ENCODE measurements around the gene IBTK.

The IBTK gene

DNA sequence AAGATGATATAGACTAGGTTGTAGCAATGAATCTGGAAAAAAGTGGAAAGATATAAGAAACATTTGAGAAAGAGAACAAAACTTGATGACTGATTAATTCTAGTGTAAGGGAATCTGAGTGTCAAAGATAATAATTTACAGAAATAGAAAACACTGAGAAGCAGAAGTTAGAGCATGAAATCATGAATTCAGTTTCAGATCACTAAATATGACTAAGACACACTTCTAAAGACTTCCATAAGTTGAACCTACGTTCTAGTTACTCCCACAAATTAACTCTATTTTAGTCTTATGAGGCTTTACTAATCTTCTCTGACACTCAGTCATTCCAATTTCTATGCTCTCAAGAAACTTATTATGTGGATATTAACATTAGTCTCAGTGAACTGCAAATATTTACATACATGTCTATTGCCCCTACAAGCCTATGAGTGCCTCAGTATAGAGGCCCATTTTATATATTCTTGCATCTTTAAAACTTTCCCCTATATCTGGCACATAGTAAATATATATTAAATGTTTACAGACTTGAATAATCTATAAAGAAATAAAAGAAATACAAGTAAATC, 30.4 kb downstream of the IBTK start:
- Histone ChIP-seq H3K36me3 (peaks cover 41 to 66% (median 64%) of the 10 kb centered on the region in 3 donors), H3K4me3 (no peak overlapping the region), H3K27me3 (no peaks in the 10 kb centered on the region), H3K4me1 (no peaks in the 10 kb centered on the region), H3K27ac (no peak overlapping the region), H3K9me3 (no peaks in the 10 kb centered on the region)
- TF ChIP-seq, protein P1, sequence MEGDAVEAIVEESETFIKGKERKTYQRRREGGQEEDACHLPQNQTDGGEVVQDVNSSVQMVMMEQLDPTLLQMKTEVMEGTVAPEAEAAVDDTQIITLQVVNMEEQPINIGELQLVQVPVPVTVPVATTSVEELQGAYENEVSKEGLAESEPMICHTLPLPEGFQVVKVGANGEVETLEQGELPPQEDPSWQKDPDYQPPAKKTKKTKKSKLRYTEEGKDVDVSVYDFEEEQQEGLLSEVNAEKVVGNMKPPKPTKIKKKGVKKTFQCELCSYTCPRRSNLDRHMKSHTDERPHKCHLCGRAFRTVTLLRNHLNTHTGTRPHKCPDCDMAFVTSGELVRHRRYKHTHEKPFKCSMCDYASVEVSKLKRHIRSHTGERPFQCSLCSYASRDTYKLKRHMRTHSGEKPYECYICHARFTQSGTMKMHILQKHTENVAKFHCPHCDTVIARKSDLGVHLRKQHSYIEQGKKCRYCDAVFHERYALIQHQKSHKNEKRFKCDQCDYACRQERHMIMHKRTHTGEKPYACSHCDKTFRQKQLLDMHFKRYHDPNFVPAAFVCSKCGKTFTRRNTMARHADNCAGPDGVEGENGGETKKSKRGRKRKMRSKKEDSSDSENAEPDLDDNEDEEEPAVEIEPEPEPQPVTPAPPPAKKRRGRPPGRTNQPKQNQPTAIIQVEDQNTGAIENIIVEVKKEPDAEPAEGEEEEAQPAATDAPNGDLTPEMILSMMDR (IDR thresholded peaks at IDR 0.05): no peak
- DNase-seq: no peak
- intact Hi-C loops (cut with DNase I; ENCODE audit: low total_unique reads): no loop called here

DNA sequence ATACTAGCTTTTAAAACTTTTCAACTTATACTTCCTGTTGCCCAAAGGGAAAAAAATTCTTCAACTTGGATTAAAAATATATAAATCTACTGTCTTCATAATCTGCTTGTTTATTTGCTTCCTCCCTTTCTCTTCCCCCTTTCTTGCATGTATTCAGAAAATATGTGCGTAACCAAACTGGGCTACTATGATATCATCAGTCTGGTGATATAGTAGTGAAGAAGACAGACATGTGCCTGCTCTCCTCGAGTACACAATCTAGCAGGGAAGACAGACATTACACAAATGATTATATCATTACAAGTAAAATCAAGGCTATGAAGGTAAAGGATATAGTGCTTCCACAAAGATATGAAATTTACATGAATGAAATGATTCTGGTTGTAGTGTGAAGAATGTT, 31.0 kb downstream of the IBTK start:
- Histone ChIP-seq H3K36me3 (peaks cover 41 to 64% (median 60%) of the 10 kb centered on the region in 3 donors), H3K4me3 (no peak overlapping the region), H3K9me3 (no peaks in the 10 kb centered on the region), H3K27ac (no peak overlapping the region), H3K4me1 (no peaks in the 10 kb centered on the region), H3K27me3 (no peaks in the 10 kb centered on the region)
- no peak for DNase-seq
- intact Hi-C loops (cut with DNase I; ENCODE audit: low total_unique reads): no loop called here
- TF ChIP-seq, protein P1 (IDR thresholded peaks at IDR 0.05): no peak

DNA sequence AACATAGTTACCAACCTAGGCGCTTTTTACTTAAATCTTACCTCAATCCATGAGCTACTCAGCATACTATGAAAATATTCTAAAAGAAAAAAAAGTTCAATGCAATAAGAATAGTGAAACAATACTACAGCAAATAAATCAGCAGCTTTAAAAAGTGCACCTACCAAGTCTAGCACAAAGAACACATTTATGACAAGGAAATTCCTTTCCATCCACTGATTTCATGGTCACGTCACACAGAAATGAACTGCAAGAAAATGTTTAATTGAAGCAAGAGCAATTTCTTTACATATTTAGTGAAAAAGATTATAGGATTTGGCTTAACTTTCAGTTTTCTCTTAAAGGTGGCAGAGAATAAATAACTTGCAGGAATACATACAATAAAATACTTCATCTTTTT, 36.2 kb downstream of the IBTK start:
- TF ChIP-seq, protein P1 (IDR thresholded peaks at IDR 0.05): no peak
- peaks cover 0 to 6% (median 0%) of the 10 kb centered on the region in 4 donors for H3K4me1 ChIP-seq
- H3K27ac ChIP-seq: no peak overlapping the region
- no peaks in the 10 kb centered on the region for H3K27me3 ChIP-seq
- no peak overlapping the region for H3K4me3 ChIP-seq
- intact Hi-C loops (cut with DNase I; ENCODE audit: low total_unique reads): no loop called here
- DNase-seq: no peak
- H3K9me3 ChIP-seq: no peaks in the 10 kb centered on the region
- H3K36me3 ChIP-seq: peaks cover 28 to 55% (median 47%) of the 10 kb centered on the region in 3 donors

DNA sequence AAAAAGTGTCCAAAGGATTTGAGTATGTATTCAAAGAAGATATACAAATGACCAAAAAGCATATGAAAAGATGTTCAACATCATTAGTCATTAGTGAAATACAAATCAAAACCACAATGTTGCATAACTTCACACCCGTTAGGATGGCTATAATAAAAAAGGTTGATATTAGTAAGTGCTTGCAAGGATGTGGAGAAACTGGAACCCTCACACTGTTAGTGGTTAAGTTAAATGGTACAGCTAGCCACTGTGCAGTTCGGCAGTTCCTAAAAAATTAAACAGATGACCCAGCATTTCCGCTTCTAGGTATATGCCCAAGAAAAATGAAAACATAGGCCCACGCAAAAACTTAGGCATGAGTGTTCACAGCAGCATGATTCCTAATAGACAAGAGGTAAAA, 38.6 kb downstream of the IBTK start:
- no peaks in the 10 kb centered on the region for H3K27me3 ChIP-seq
- H3K36me3 ChIP-seq: peaks cover 17 to 33% (median 30%) of the 10 kb centered on the region in 3 donors
- H3K4me1 ChIP-seq: peaks cover 0 to 20% (median 0%) of the 10 kb centered on the region in 4 donors
- TF ChIP-seq, protein P1 (IDR thresholded peaks at IDR 0.05): no peak
- H3K9me3 ChIP-seq: no peaks in the 10 kb centered on the region
- no peak overlapping the region for H3K27ac ChIP-seq
- no peak for DNase-seq
- no peak overlapping the region for H3K4me3 ChIP-seq
- intact Hi-C loops (cut with DNase I; ENCODE audit: low total_unique reads): no loop called here

DNA sequence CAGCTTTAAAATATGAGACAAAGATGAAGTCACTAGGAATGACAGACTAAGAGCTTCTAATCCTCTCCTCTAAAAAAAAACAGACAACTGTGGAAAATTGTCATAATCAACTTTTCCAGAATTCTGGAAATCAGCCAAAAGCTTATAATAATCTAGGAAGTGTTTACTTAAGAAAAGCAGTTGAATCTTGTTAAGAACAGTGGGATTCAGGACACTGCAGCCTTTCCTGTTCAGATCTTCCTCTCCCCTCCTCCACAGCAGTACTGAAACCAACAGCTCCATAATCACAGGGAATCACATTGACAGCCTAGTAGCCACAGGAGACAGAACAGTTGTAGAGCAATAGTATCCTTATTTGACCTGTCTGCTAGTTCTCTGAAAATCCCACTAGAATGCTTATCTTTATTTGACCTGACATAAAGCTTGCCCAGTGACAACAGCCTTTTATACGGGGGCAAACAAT, 41.6 kb downstream of the IBTK start:
- intact Hi-C loops (cut with DNase I; ENCODE audit: low total_unique reads): no loop called here
- Histone ChIP-seq H3K4me3 (no peak overlapping the region), H3K36me3 (peaks cover 28 to 47% (median 38%) of the 10 kb centered on the region in 3 donors), H3K4me1 (peaks cover 0 to 20% (median 0%) of the 10 kb centered on the region in 4 donors), H3K27me3 (no peaks in the 10 kb centered on the region), H3K9me3 (no peaks in the 10 kb centered on the region), H3K27ac (peak overlapping the region in 1 of 2 donors; percentile 3)
- DNase-seq: no peak
- TF ChIP-seq, protein P1 (IDR thresholded peaks at IDR 0.05): no peak

All from tibial artery (tissue), 4 donors.